Transverse colon (tissue), 4 donors: ENCODE measurements around the gene CEL. TPM values are rescaled to one million over a fixed set of nuclear protein-coding genes. Genes with fewer than 3 reads are reported as not detected.

Experiments used
- DNase-seq: peaks from one replicate; pipeline ENCODE4 v3.0.0-alpha.2; 2019
- H3K27ac ChIP-seq, 4 donors: fragments of 200-600 bp; sonication (generic); 2 replicates each; pipeline ENCODE4 v1.5.1; 2016 to 2018; ENCODE audit warnings: inconsistent platforms in 4 of 4
- H3K27me3 ChIP-seq: fragments of 200-600 bp; sonication (generic); 2 replicates; pipeline ENCODE4 v1.5.1; 2017; ENCODE audit warnings: inconsistent platforms
- H3K36me3 ChIP-seq, 4 donors: fragments of 200-600 bp; sonication (generic); 2 replicates each; pipeline ENCODE4 v1.5.1; 2017 to 2019; ENCODE audit warnings: inconsistent platforms in 4 of 4
- H3K4me1 ChIP-seq, 4 donors: fragments of 200-600 bp; sonication (generic); 2 replicates each; pipeline ENCODE4 v1.5.1; 2017 to 2020; ENCODE audit warnings: inconsistent platforms in 4 of 4
- H3K4me3 ChIP-seq, 4 donors: fragments of 200-600 bp; sonication (generic); 1 replicate in 1 of 4; 2 replicates in 3 of 4; pipeline versions ENCODE4 v1.5.1 to v1.6.1; 2017 to 2019; ENCODE audit warnings: inconsistent platforms in 4 of 4
- H3K9me3 ChIP-seq, 2 donors: fragments of 200-600 bp; sonication (generic); 2 replicates each; pipeline ENCODE4 v1.5.1; 2017 to 2019; ENCODE audit warnings: inconsistent platforms in 2 of 2
- CTCF ChIP-seq, 5 experiments: fragments of 200-600 bp in 3 of 5; fragments of 450-650 bp in 2 of 5; sonication (generic) in 3 of 5; IDR thresholded peaks; 1 replicate in 2 of 5; 2 replicates in 3 of 5; pipeline ENCODE4 v1.5.1; 2016 to 2017; ENCODE audit warnings: antibody characterized with exemption in 5 of 5, inconsistent platforms in 3 of 5, mild to moderate bottlenecking in 2 of 5, moderate library complexity in 1 of 5
- EP300 ChIP-seq: sonication (generic); formaldehyde crosslinking; IDR thresholded peaks from one replicate; pipeline ENCODE4 v1.6.1; 2017; ENCODE audit warnings: antibody characterized with exemption, low read depth
- POLR2A ChIP-seq: fragments of 450-650 bp; IDR thresholded peaks from one replicate; pipeline ENCODE4 v1.6.1; 2016; ENCODE audit warnings: antibody characterized with exemption, mild to moderate bottlenecking, moderate library complexity
- POLR2AphosphoS5 ChIP-seq, 3 donors: sonication (generic); formaldehyde crosslinking; IDR thresholded peaks; one replicate each; pipeline ENCODE4 v1.6.1; 2016; ENCODE audit warnings: antibody characterized with exemption in 3 of 3
- WGBS, 2 donors: methylation state at CpG; one replicate each; pipeline ENCODE4 v1.1.5; 2018; ENCODE audit warnings: low coverage in 1 of 2; 5-methylcytosine and 5-hydroxymethylcytosine counted together
- in situ Hi-C, 4 donors: fragments of 200-750 bp; cut with MboI; loops; one replicate each; pipeline versions ENCODE4 v1.15.0 to v1.15.1; 2017; ENCODE audit warnings: low sequenced_read_pairs in 3 of 4, low pct_ligation_motif_present in 1 of 4, low pct_unique_long_range_greater_than_20kb in 1 of 4
- intact Hi-C: fragments of 100-400 bp; cut with DNase I; formaldehyde crosslinking; loops from one replicate; pipeline ENCODE4 v1.15.1; 2023; ENCODE audit warnings: low total_unique reads
- total RNA-seq, 4 donors: library from RNA; depleted of rRNA; stranded (reverse); fragments of >200 nt; gene quantifications; one replicate each; pipeline ENCODE4 v1.1.0, GENCODE V29; 2016

CEL gene
- total RNA-seq, 4 donors from 2014 or later, result 0.27 to 8.6 (median 0.48) TPM; not detected in 1

DNA sequence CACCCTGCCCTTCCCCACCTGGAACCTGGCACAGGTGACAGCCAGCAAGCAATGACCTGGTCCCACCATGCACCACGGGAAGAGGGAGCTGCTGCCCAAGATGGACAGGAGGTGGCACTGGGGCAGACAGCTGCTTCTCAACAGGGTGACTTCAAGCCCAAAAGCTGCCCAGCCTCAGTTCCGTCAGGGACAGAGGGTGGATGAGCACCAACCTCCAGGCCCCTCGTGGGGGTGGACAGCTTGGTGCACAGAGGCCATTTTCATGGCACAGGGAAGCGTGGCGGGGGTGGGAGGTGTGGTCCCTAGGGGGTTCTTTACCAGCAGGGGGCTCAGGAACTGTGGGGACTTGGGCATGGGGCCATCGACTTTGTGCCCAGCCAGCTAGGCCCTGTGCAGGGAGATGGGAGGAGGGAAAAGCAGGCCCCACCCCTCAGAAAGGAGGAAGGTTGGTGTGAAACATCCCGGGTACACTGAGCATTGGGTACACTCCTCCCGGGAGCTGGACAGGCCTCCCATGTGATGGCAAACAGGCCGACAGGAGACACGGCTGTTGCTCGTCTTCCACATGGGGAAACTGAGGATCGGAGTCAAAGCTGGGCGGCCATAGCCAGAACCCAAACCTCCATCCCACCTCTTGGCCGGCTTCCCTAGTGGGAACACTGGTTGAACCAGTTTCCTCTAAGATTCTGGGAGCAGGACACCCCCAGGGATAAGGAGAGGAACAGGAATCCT, 1.9 kb downstream of the CEL start:
- in situ Hi-C loops, result no loop called here

DNA sequence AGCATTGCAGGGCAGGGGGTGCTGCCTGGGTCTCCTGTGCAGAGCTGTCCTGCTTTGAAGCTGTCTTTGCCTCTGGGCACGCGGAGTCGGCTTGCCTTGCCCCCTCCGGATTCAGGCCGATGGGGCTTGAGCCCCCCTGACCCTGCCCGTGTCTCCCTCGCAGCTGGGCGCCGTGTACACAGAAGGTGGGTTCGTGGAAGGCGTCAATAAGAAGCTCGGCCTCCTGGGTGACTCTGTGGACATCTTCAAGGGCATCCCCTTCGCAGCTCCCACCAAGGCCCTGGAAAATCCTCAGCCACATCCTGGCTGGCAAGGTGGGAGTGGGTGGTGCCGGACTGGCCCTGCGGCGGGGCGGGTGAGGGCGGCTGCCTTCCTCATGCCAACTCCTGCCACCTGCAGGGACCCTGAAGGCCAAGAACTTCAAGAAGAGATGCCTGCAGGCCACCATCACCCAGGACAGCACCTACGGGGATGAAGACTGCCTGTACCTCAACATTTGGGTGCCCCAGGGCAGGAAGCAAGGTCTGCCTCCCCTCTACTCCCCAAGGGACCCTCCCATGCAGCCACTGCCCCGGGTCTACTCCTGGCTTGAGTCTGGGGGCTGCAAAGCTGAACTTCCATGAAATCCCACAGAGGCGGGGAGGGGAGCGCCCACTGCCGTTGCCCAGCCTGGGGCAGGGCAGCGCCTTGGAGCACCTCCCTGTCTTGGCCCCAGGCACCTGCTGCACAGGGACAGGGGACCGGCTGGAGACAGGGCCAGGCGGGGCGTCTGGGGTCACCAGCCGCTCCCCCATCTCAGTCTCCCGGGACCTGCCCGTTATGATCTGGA, 2.7 kb downstream of the CEL start:
- no peak overlapping the region for H3K4me3 ChIP-seq

More for the DNA sequence above, 1.9 kb downstream of the CEL start:
- 80% methylated on average over 14 of the region's 14 CpGs; no CpG with 5 or more reads in 1 of the 2 donors for WGBS, 2 donors
- Histone ChIP-seq H3K4me3 (no peak overlapping the region), H3K27me3 (no peaks in the 10 kb centered on the region), H3K4me1 (no peaks in the 10 kb centered on the region), H3K9me3 (no peaks in the 10 kb centered on the region), H3K27ac (no peak overlapping the region), H3K36me3 (no peaks in the 10 kb centered on the region)
- no peak for TF ChIP-seq CTCF (IDR thresholded peaks at IDR 0.05)
- no peak for DNase-seq
- intact Hi-C loops, result no loop called here

DNA sequence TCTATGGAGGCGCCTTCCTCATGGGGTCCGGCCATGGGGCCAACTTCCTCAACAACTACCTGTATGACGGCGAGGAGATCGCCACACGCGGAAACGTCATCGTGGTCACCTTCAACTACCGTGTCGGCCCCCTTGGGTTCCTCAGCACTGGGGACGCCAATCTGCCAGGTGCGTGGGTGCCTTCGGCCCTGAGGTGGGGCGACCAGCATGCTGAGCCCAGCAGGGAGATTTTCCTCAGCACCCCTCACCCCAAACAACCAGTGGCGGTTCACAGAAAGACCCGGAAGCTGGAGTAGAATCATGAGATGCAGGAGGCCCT, 3.2 kb downstream of the CEL start:
- WGBS, 2 donors, result 97% methylated on average over 17 of the region's 17 CpGs; no CpG with 5 or more reads in 1 of the 2 donors
- intact Hi-C loops (no loop called here), in situ Hi-C loops (no loop called here)
- no peaks in the 10 kb centered on the region for H3K4me1 ChIP-seq
- no peaks in the 10 kb centered on the region for H3K9me3 ChIP-seq
- no peaks in the 10 kb centered on the region for H3K27me3 ChIP-seq
- no peak for TF ChIP-seq EP300
- TF ChIP-seq CTCF (IDR thresholded peaks at IDR 0.05), result no peak
- TF ChIP-seq POLR2A, result no peak
- no peak for TF ChIP-seq POLR2AphosphoS5 (IDR thresholded peaks at IDR 0.05)
- H3K27ac ChIP-seq, result no peak overlapping the region
- no peaks in the 10 kb centered on the region for H3K36me3 ChIP-seq
- no peak for DNase-seq
- H3K4me3 ChIP-seq, result no peak overlapping the region

More for the DNA sequence above, 2.7 kb downstream of the CEL start:
- TF ChIP-seq POLR2A, result no peak
- no peak for TF ChIP-seq CTCF (IDR thresholded peaks at IDR 0.05)
- TF ChIP-seq POLR2AphosphoS5 (IDR thresholded peaks at IDR 0.05), result no peak
- no peak for TF ChIP-seq EP300
- Histone ChIP-seq H3K27ac (no peak overlapping the region), H3K36me3 (no peaks in the 10 kb centered on the region), H3K4me1 (no peaks in the 10 kb centered on the region), H3K27me3 (no peaks in the 10 kb centered on the region), H3K9me3 (no peaks in the 10 kb centered on the region)
- in situ Hi-C loops (no loop called here), intact Hi-C loops (no loop called here)
- 93% methylated on average over 24 of the region's 30 CpGs; no CpG with 5 or more reads in 1 of the 2 donors for WGBS, 2 donors
- no peak for DNase-seq

DNA sequence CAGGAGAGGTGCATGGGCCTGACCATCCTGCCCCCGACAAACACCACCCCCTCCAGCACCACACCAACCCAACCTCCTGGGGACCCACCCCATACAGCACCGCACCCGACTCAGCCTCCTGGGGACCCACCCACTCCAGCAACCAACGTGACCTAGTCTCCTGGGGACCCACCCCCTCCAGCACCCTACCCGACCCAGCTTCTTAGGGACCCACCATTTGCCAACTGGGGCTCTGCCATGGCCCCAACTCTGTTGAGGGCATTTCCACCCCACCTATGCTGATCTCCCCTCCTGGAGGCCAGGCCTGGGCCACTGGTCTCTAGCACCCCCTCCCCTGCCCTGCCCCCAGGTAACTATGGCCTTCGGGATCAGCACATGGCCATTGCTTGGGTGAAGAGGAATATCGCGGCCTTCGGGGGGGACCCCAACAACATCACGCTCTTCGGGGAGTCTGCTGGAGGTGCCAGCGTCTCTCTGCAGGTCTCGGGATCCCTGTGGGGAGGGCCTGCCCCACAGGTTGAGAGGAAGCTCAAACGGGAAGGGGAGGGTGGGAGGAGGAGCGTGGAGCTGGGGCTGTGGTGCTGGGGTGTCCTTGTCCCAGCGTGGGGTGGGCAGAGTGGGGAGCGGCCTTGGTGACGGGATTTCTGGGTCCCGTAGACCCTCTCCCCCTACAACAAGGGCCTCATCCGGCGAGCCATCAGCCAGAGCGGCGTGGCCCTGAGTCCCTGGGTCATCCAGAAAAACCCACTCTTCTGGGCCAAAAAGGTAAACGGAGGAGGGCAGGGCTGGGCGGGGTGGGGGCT, 4.6 kb downstream of the CEL start:
- Histone ChIP-seq H3K36me3 (no peaks in the 10 kb centered on the region), H3K9me3 (no peaks in the 10 kb centered on the region), H3K27ac (no peak overlapping the region), H3K4me3 (no peak overlapping the region), H3K4me1 (no peaks in the 10 kb centered on the region), H3K27me3 (no peaks in the 10 kb centered on the region)
- in situ Hi-C loops, result no loop called here
- no peak for DNase-seq
- intact Hi-C loops, result no loop called here
- 94 to 95% methylated on average over 3 to 25 of the region's 25 CpGs for WGBS, 2 donors
- no peak for TF ChIP-seq CTCF (IDR thresholded peaks at IDR 0.05)
- no peak for TF ChIP-seq POLR2A
- TF ChIP-seq POLR2AphosphoS5 (IDR thresholded peaks at IDR 0.05), result no peak
- TF ChIP-seq EP300, result no peak
